Measurements from ENCODE around the gene RUVBL1. TPM values are rescaled to one million over a fixed set of nuclear protein-coding genes. Genes with fewer than 3 reads are reported as not detected.

RUVBL1 gene
- total RNA-seq, 6 experiments from 2014 or later, result 61.2 to 75.4 (median 69.2) TPM

DNA sequence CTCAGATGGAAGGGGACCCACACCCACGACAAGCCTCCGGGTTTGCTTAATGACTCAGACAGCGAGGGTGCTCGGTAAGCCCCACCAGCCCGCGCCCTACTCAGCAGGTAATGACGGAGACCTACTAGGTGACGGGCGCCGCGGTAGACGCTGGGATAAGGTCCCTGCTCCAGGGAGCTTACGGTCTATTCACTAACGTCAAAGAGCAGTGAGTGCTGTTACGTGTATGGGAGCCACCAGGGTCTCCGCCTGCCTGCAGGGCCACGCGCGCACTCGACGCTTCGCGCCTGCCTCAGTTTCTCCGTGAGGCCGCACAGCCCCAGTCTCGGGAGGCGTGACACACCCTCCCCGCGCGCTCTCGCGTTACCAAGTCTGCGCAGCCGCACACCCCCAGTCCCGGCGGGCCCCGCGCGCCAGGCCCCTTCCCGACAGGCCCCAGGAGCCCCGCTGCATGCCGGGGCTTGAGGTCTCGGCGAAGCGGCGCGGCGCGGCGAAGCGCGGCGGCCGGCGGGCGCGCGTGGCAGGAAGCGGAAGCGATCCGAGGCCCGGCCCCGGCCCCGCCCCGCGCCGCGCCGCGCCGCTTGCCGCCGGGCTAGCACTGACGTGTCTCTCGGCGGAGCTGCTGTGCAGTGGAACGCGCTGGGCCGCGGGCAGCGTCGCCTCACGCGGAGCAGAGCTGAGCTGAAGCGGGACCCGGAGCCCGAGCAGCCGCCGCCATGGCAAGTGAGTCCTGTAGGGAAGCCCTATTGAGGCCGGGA is 71.6 kb downstream of the RUVBL1 start, which contains the start of gene SEC61A1:
Gene SEC61A1 (plus strand): TSS at position 601 of the 758 bp plus-strand sequence. CDS start 116 bp downstream, at position 717.
- Mint-ChIP-seq H3K27ac (peak within 1 kb of the TSS; percentile 95), H3K36me3 (ENCODE audit: low read depth) (peaks cover 39% of the 10 kb centered on the region), H3K27me3 (ENCODE audit: insufficient read depth) (peaks cover 4% of the 10 kb centered on the region), H3K4me1 (ENCODE audit: low read depth) (peaks cover 38% of the 10 kb centered on the region), H3K9me3 (no peaks in the 10 kb centered on the region), H3K4me3 (peak within 1 kb of the TSS; percentile 97)
- TF ChIP-seq, protein P1, sequence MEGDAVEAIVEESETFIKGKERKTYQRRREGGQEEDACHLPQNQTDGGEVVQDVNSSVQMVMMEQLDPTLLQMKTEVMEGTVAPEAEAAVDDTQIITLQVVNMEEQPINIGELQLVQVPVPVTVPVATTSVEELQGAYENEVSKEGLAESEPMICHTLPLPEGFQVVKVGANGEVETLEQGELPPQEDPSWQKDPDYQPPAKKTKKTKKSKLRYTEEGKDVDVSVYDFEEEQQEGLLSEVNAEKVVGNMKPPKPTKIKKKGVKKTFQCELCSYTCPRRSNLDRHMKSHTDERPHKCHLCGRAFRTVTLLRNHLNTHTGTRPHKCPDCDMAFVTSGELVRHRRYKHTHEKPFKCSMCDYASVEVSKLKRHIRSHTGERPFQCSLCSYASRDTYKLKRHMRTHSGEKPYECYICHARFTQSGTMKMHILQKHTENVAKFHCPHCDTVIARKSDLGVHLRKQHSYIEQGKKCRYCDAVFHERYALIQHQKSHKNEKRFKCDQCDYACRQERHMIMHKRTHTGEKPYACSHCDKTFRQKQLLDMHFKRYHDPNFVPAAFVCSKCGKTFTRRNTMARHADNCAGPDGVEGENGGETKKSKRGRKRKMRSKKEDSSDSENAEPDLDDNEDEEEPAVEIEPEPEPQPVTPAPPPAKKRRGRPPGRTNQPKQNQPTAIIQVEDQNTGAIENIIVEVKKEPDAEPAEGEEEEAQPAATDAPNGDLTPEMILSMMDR (IDR thresholded peaks at IDR 0.05), result no peak
- peak; percentile 90 for DNase-seq

DNA sequence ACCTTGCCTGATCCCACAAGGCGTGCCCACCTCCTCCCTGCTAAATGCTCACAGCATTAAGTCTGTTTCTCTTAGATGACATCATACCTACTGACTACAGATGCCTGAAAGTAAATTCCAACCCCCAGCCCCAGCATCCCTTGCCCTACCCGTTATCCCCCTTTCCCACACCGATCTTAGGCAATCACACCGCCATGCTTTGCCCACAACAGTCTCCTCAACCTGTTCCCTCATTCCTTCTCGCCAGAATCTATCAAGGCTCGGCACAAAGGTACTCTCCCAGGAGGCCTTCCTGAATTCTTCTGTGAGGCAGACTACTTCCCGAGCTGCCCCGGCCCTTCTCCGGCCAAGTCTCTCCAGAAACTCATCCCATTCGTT is 72.2 kb downstream of the RUVBL1 start:
- Mint-ChIP-seq H3K4me1 (ENCODE audit: low read depth) (peaks cover 38% of the 10 kb centered on the region), H3K27ac (peak overlapping the region; percentile 95), H3K27me3 (ENCODE audit: insufficient read depth) (peaks cover 4% of the 10 kb centered on the region), H3K36me3 (ENCODE audit: low read depth) (peaks cover 39% of the 10 kb centered on the region), H3K4me3 (peak overlapping the region; percentile 97), H3K9me3 (no peaks in the 10 kb centered on the region)
- DNase-seq, result no peak
- TF ChIP-seq, protein P1 (IDR thresholded peaks at IDR 0.05), result no peak

DNA sequence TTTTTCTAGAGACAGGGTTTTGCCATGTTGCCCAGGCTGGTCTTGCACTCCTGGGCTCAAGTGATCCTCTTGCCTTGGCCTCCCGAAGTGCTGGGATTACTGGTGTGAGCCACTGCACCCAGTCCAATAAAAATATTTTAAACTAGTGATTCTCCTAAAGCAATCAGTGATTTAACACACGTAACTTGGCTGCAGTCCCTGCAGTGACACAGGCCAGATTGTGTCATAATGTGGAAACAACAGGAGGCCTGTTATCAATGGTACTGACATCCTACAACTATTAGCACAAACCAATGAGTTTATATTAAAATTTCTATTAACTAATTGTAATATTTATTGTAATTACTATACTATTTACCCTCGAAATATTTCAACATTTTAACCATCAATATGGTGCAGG is 73.0 kb downstream of the RUVBL1 start:
- Mint-ChIP-seq H3K9me3 (no peaks in the 10 kb centered on the region), H3K27ac (no peak overlapping the region), H3K4me3 (no peak overlapping the region; the same call in 1 of the 2 replicates), H3K27me3 (ENCODE audit: insufficient read depth) (peaks cover 7% of the 10 kb centered on the region), H3K36me3 (ENCODE audit: low read depth) (peaks cover 36% of the 10 kb centered on the region), H3K4me1 (ENCODE audit: low read depth) (peaks cover 34% of the 10 kb centered on the region)
- TF ChIP-seq, protein P1 (IDR thresholded peaks at IDR 0.05), result no peak
- no peak for DNase-seq

DNA sequence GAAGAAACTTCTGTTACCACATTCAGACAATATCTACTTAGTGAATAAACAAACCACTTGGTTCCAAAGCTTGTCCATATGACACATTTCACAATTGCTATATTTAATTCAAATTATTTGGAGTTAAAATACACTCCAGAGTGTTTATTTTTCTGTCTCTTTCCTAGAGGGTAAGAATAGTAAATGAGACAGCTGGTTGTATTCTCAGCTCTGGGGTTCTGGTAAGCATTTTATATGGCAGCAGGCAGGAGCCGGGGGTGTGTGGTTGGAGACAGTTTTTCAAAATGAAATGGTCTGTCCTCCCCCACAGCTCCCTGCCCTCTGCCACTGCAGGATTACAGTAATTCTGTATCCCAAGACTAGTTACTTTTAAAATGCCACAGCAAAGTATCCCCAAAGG is 82.3 kb downstream of the RUVBL1 start:
- Mint-ChIP-seq H3K27me3 (ENCODE audit: insufficient read depth) (peaks cover 19% of the 10 kb centered on the region), H3K4me1 (ENCODE audit: low read depth) (no peaks in the 10 kb centered on the region), H3K4me3 (no peak overlapping the region), H3K9me3 (no peaks in the 10 kb centered on the region), H3K36me3 (ENCODE audit: low read depth) (no peaks in the 10 kb centered on the region), H3K27ac (no peak overlapping the region)
- TF ChIP-seq, protein P1 (IDR thresholded peaks at IDR 0.05), result no peak
- DNase-seq, result no peak

DNA sequence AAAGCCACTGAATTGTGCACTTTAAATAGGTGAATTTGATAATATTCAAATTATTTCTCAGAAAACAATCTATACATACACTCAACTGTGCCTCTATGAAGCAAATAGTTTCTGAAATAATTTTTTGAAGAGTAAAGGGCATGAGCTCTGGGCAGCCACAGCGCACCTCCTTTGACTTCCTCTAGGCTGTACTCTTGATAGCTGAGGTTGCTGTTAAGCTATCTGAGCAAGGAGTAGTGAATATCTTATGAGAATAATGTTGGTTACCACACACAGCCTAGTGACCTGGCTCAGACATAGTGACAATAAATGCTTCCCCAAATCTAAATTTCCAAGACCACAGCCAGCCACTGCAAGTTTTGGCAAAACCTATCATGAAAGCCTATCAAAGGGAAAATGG is 83.0 kb downstream of the RUVBL1 start:
- DNase-seq, result no peak
- H3K27me3 Mint-ChIP-seq (ENCODE audit: insufficient read depth), result peaks cover 16% of the 10 kb centered on the region
- no peak overlapping the region for H3K4me3 Mint-ChIP-seq
- TF ChIP-seq, protein P1 (IDR thresholded peaks at IDR 0.05), result no peak
- H3K4me1 Mint-ChIP-seq (ENCODE audit: low read depth), result no peaks in the 10 kb centered on the region
- H3K27ac Mint-ChIP-seq, result no peak overlapping the region
- no peaks in the 10 kb centered on the region for H3K9me3 Mint-ChIP-seq
- H3K36me3 Mint-ChIP-seq (ENCODE audit: low read depth), result no peaks in the 10 kb centered on the region
